Subcutaneous adipose tissue (tissue), 4 donors: ENCODE results near the gene STAT2. TPM values are rescaled to one million over a fixed set of nuclear protein-coding genes. Genes with fewer than 3 reads are reported as not detected.

Experiments
- total RNA-seq, 4 donors: library from RNA; depleted of rRNA; stranded (reverse); fragments of >200 nt; gene quantifications; one replicate each; pipeline ENCODE4 v1.1.0, GENCODE V29; 2016
- TF ChIP-seq, protein P1 (sequence below): fragments of 450-650 bp; IDR thresholded peaks from one replicate; pipeline ENCODE4 v1.5.1; 2016; ENCODE audit warnings: low read depth, mild to moderate bottlenecking, control low read depth, antibody characterized with exemption, moderate library complexity

Gene STAT2
- total RNA-seq, 4 donors from 2014 or later = 86.7 to 274 (median 213) TPM

- TF ChIP-seq, protein P1, sequence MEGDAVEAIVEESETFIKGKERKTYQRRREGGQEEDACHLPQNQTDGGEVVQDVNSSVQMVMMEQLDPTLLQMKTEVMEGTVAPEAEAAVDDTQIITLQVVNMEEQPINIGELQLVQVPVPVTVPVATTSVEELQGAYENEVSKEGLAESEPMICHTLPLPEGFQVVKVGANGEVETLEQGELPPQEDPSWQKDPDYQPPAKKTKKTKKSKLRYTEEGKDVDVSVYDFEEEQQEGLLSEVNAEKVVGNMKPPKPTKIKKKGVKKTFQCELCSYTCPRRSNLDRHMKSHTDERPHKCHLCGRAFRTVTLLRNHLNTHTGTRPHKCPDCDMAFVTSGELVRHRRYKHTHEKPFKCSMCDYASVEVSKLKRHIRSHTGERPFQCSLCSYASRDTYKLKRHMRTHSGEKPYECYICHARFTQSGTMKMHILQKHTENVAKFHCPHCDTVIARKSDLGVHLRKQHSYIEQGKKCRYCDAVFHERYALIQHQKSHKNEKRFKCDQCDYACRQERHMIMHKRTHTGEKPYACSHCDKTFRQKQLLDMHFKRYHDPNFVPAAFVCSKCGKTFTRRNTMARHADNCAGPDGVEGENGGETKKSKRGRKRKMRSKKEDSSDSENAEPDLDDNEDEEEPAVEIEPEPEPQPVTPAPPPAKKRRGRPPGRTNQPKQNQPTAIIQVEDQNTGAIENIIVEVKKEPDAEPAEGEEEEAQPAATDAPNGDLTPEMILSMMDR = no peak
Measured at GRCh38 chr12:56366948-56367347, 7.0 kb upstream of the STAT2 start.

GRCh38 chr12:56362130-56363059 lies 2.5 kb upstream of the STAT2 start, which contains the start of gene APOF:
TSS of gene APOF (minus strand) at chr12:56362857. CDS start at chr12:56362745, 112 bp downstream.
- TF ChIP-seq, protein P1 = no peak

DNA sequence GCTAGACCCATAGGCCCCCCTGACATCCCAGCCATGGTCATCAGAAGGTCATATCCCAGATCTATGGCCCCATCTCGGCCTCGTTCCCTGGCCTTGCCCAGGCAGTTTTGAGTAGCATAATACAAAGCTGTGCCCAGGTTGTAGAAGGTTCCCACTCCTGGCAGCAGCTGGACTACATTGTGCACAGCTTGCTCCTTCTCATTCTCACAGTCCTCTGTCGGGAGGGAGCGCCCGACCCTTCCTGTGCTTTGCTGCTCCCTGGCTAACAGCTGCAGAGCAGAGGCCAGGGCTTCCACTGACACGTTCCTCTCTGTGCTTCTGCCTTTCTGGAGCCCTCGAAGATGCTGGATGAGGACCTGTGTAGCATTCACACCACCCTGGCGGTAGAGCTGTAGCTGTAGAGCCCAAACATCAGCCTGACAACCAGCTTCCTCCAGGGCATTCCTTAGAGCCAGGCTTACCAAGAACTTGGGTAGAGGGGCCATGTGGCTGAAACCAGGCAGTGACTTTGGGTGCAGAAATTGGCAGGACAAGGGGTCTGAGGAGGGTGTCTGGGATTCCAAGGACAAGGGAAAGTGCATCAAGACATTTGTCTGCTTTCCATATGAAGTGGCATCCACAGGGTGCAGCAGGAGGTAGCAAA lies 1.7 kb upstream of the STAT2 start:
- TF ChIP-seq, protein P1 = no peak

- TF ChIP-seq, protein P1 = no peak
Measured at GRCh38 chr12:56358836-56359532, 923 bp downstream of the STAT2 start.

GRCh38 chr12:56351325-56351724 lies 8.6 kb downstream of the STAT2 start:
- TF ChIP-seq, protein P1 = no peak

GRCh38 chr12:56350662-56351061 lies 9.2 kb downstream of the STAT2 start:
- TF ChIP-seq, protein P1 = no peak
